HepG2 (cell line): ENCODE measurements around the gene NECTIN3. TPM values are rescaled to one million over a fixed set of nuclear protein-coding genes. Genes with fewer than 3 reads are reported as not detected.

ENCODE experiments used
- ATAC-seq: fragments of 200-7000 bp; cut with Tn5 transposase; 3 replicates; pipeline ENCODE4 v1.9.1; 2020; ENCODE audit warnings: mild to moderate bottlenecking, moderate library complexity
- BruUV-seq: library from RNA; stranded (reverse); fragments of 400-500 nt; replicated peaks from 2 replicates; lab custom pipeline; 2021; lab: Mats Ljungman, UMichigan
- CTCF ChIA-PET: fragments of 300-600 bp; formaldehyde crosslinking; extraction: SDS; loops from one replicate; lab custom pipeline; 2021; ENCODE audit warnings: low total read pairs, inconsistent platforms, low intra/inter-chr PET ratio; lab: Yijun Ruan, JAX
- POLR2A ChIA-PET: fragments of 350-600 bp; sonication (Branson Sonifier 250); formaldehyde crosslinking; loops from one replicate; lab custom pipeline; 2020; ENCODE audit warnings: antibody characterized with exemption, inconsistent platforms; lab: Yijun Ruan, JAX
- DNase-seq: peaks from one replicate; pipeline ENCODE4 v3.0.0-alpha.2; 2015; ENCODE audit warnings: low spot score
- FAIRE-seq: peaks from 3 replicates; lab custom pipeline; 2011; peaks lifted over from hg19 to GRCh38; lab: Jason Lieb, UNC
- H2AFZ ChIP-seq: one replicate; pipeline ENCODE4 v1.6.1; 2011; ENCODE audit warnings: low read length, inconsistent platforms
- H3K27ac ChIP-seq: fragments of 300-600 bp; 3 replicates; pipeline ENCODE4 v1.8.0; 2011; ENCODE audit warnings: mixed run types, mild to moderate bottlenecking, mixed read lengths, low read length, inconsistent platforms; ENCODE audit not compliant: insufficient read depth; ENCODE audit errors: extremely low read length
- H3K27me3 ChIP-seq, 2 experiments: fragments of 200-600 bp in 1 of 2; 2 replicates in 1 of 2; 3 replicates in 1 of 2; pipeline versions ENCODE4 v1.6.0 to v1.8.0; 2011; ENCODE audit warnings: low read length in 2 of 2, mild to moderate bottlenecking in 2 of 2, moderate library complexity in 2 of 2, inconsistent platforms in 1 of 2; ENCODE audit not compliant: insufficient read depth in 2 of 2, control insufficient read depth in 1 of 2
- H3K36me3 ChIP-seq, 2 experiments: fragments of 200-600 bp in 1 of 2; replicated peaks in 1 of 2; 2 replicates in 1 of 2; 3 replicates in 1 of 2; pipeline versions ENCODE4 v1.5.1 to v1.8.0; 2011; ENCODE audit warnings: low read length in 2 of 2, inconsistent platforms in 1 of 2; ENCODE audit not compliant: insufficient read depth in 2 of 2, control insufficient read depth in 1 of 2
- H3K4me1 ChIP-seq: 2 replicates; pipeline ENCODE4 v1.5.1; 2012; ENCODE audit warnings: low read length, inconsistent platforms; ENCODE audit not compliant: insufficient read depth
- H3K4me2 ChIP-seq: 2 replicates; pipeline ENCODE4 v1.6.0; 2011; ENCODE audit warnings: low read depth, low read length, inconsistent platforms
- H3K4me3 ChIP-seq, 3 experiments: fragments of 200-600 bp in 1 of 3; sonication (generic), shearing (Covaris generic) in 1 of 3; replicated peaks in 1 of 3; 2 replicates each; pipeline ENCODE4 v1.5.1; 2011 to 2016; ENCODE audit warnings: low read length in 3 of 3, inconsistent platforms in 2 of 3, low read depth in 2 of 3, mild to moderate bottlenecking in 2 of 3, control low read depth in 1 of 3, mixed read lengths in 1 of 3; ENCODE audit not compliant: insufficient read depth in 1 of 3
- H3K79me2 ChIP-seq: one replicate; pipeline ENCODE4 v1.6.1; 2011; ENCODE audit warnings: low read length, inconsistent platforms; ENCODE audit not compliant: insufficient read depth
- H3K9ac ChIP-seq: 2 replicates; pipeline ENCODE4 v1.6.0; 2011; ENCODE audit warnings: mild to moderate bottlenecking, low read depth, low read length, inconsistent platforms; ENCODE audit not compliant: insufficient read depth
- H3K9me3 ChIP-seq: 2 replicates; pipeline ENCODE4 v1.5.1; 2012; ENCODE audit warnings: mild to moderate bottlenecking, low read length
- H4K20me1 ChIP-seq: 2 replicates; pipeline ENCODE4 v1.6.0; 2011; ENCODE audit warnings: inconsistent platforms, mild to moderate bottlenecking, low read length, moderate library complexity; ENCODE audit not compliant: insufficient read depth
- BHLHE40 ChIP-seq: IDR thresholded peaks from 2 replicates; pipeline ENCODE4 v1.6.1; 2011; ENCODE audit warnings: low read length, improper control_type of control experiment
- CBX5 ChIP-seq: sonication (generic); formaldehyde crosslinking; IDR thresholded peaks from 2 replicates; pipeline ENCODE4 v1.4.0; 2020; ENCODE audit warnings: missing genetic modification reagents, borderline replicate concordance
- CCAR2 ChIP-seq: fragments of 200-400 bp; formaldehyde crosslinking; optimal IDR thresholded peaks from 2 replicates; pipeline ENCODE3; 2018; ENCODE audit warnings: low read depth, mild to moderate bottlenecking, low read length, moderate library complexity
- CENPT ChIP-seq: sonication (generic); formaldehyde crosslinking; IDR thresholded peaks from 2 replicates; pipeline ENCODE4 v1.8.0; 2022; ENCODE audit warnings: low read depth, mild to moderate bottlenecking, moderate library complexity, missing genetic modification reagents
- FOXK2 ChIP-seq: fragments of 450-650 bp; IDR thresholded peaks from 2 replicates; pipeline ENCODE4 v1.6.1; 2016
- HNRNPLL ChIP-seq: fragments of 200-400 bp; formaldehyde crosslinking; IDR thresholded peaks from 2 replicates; pipeline ENCODE4 v1.6.1; 2017; ENCODE audit warnings: mild to moderate bottlenecking, low read depth, low read length; ENCODE audit not compliant: poor library complexity, severe bottlenecking
- ISX ChIP-seq: sonication (generic); formaldehyde crosslinking; conservative IDR thresholded peaks from 2 replicates; pipeline ENCODE4 v1.5.0; 2020; ENCODE audit warnings: missing genetic modification reagents
- JUNB ChIP-seq: sonication (generic); formaldehyde crosslinking; IDR thresholded peaks from 2 replicates; pipeline ENCODE4 v1.8.0; 2022; ENCODE audit warnings: missing genetic modification reagents, mild to moderate bottlenecking, borderline replicate concordance
- MIXL1 ChIP-seq: IDR thresholded peaks from 2 replicates; pipeline ENCODE4 v1.6.1; 2016
- NR3C1 ChIP-seq: sonication (generic); formaldehyde crosslinking; IDR thresholded peaks from 2 replicates; pipeline ENCODE4 v1.4.0; 2020; ENCODE audit warnings: missing genetic modification reagents
- POLR2AphosphoS2 ChIP-seq: IDR thresholded peaks from 2 replicates; pipeline ENCODE4 v1.6.1; 2011; ENCODE audit warnings: low read depth, low read length, improper control_type of control experiment
- RBFOX2 ChIP-seq: fragments of 200-400 bp; formaldehyde crosslinking; IDR thresholded peaks from 2 replicates; pipeline ENCODE4 v1.6.1; 2017; ENCODE audit warnings: low read depth, mild to moderate bottlenecking, low read length
- RFX1 ChIP-seq: fragments of 450-650 bp; IDR thresholded peaks from 2 replicates; pipeline ENCODE4 v1.6.1; 2017
- SKI ChIP-seq: fragments of 450-650 bp; IDR thresholded peaks from one replicate; pipeline ENCODE4 v1.6.1; 2018; ENCODE audit warnings: mild to moderate bottlenecking; ENCODE audit not compliant: partially characterized antibody
- TMF1 ChIP-seq: sonication (generic); formaldehyde crosslinking; IDR thresholded peaks from 2 replicates; pipeline ENCODE4 v1.8.1; 2022; ENCODE audit warnings: low read depth, missing genetic modification reagents
- ZBTB1 ChIP-seq: sonication (generic); formaldehyde crosslinking; IDR thresholded peaks from 2 replicates; pipeline ENCODE4 v1.4.0; 2020; ENCODE audit warnings: missing genetic modification reagents, borderline replicate concordance
- ZFP62 ChIP-seq: sonication (generic); formaldehyde crosslinking; IDR thresholded peaks from 2 replicates; pipeline ENCODE4 v1.4.0; 2020; ENCODE audit warnings: missing genetic modification reagents
- ZMYM4 ChIP-seq: sonication (generic); formaldehyde crosslinking; IDR thresholded peaks from 2 replicates; pipeline ENCODE4 v1.8.1; 2023; ENCODE audit warnings: mild to moderate bottlenecking, missing genetic modification reagents
- ZNF101 ChIP-seq: sonication (generic); formaldehyde crosslinking; IDR thresholded peaks from 2 replicates; pipeline ENCODE4 v1.4.0; 2020; ENCODE audit warnings: mild to moderate bottlenecking, low read depth, missing genetic modification reagents, borderline replicate concordance
- ZNF609 ChIP-seq: sonication (generic); formaldehyde crosslinking; IDR thresholded peaks from 2 replicates; pipeline ENCODE4 v1.4.0; 2020; ENCODE audit warnings: mild to moderate bottlenecking, missing genetic modification reagents, borderline replicate concordance
- ZNF616 ChIP-seq: sonication (generic); formaldehyde crosslinking; IDR thresholded peaks from 2 replicates; pipeline ENCODE4 v1.5.0; 2020; ENCODE audit warnings: low read depth, mild to moderate bottlenecking, missing genetic modification reagents
- whole genome bisulfite sequencing: methylation state at CpG from one replicate; pipeline ENCODE4 v1.1.6; 2017; ENCODE audit warnings: low lambda C conversion rate; 5-methylcytosine and 5-hydroxymethylcytosine counted together
- in situ Hi-C: cut with HindIII; loops from 2 replicates; pipeline ENCODE4 v1.10.0; 2017; ENCODE audit warnings: low pct_unique_long_range_greater_than_20kb; ENCODE audit not compliant: extremely low pct_ligation_motif_present
- intact Hi-C: fragments of 100-400 bp; cut with micrococcal nuclease; formaldehyde crosslinking; loops from one replicate; pipeline ENCODE4 v1.10.0; 2022; ENCODE audit not compliant: unreplicated experiment
- polyA plus RNA-seq, 8 experiments: library from polyadenylated mRNA; depleted of rRNA in 3 of 8; stranded (reverse) in 7 of 8; unstranded in 1 of 8; fragments of >200 nt; fragmentation: Illumina TruSeq in 4 of 8; extraction: Trizol in 4 of 8; gene quantifications; 2 replicates each; pipeline versions ENCODE4 v1.2.1 to v1.2.3, GENCODE V29; 2011 to 2016; ENCODE audit warnings: low read depth in 4 of 8, missing spikeins in 1 of 8, mixed read lengths in 1 of 8; ENCODE audit not compliant: insufficient read depth in 1 of 8
- total RNA-seq, 5 experiments: library from RNA; depleted of rRNA; stranded (reverse); fragments of >200 nt; fragmentation: Illumina TruSeq; extraction: Trizol; gene quantifications; 2 replicates each; pipeline ENCODE4 v1.2.3, GENCODE V29; 2016; ENCODE audit warnings: low read depth in 1 of 5

Gene NECTIN3
- total and polyA plus RNA-seq, 2 of the 13 experiments (the other 11 are each of a cell fraction or from before 2014, with no cell fraction given) = 10.4 to 45.1 TPM

GRCh38 chr3:111035316-111035715 is 36.3 kb upstream of the NECTIN3 start (continued):
- no peak for TF ChIP-seq TMF1 (CRISPR knock-in tag)
- no peak for TF ChIP-seq CBX5 (CRISPR knock-in tag)
- no peak for TF ChIP-seq ZNF616
- TF ChIP-seq ZBTB1 (CRISPR knock-in tag) = no peak
- no peak for TF ChIP-seq RFX1
- TF ChIP-seq HNRNPLL = no peak
- no peak for TF ChIP-seq SKI

GRCh38 chr3:111035902-111036301 is 35.7 kb upstream of the NECTIN3 start:
- no peak overlapping the region for H2AFZ ChIP-seq
- BruUV-seq = no TSS peak
- no peak for FAIRE-seq
- H3K4me3 ChIP-seq = no peak overlapping the region
- ATAC-seq = no peak; the same call in 2 of the 3 replicates
- in situ Hi-C loops (loop anchor here (25.0 kb wide), 1 partner anchor 501 kb away; the partner anchor contains the start of gene CD96), intact Hi-C loops (no loop called here)
- DNase-seq = no peak
- H3K36me3 ChIP-seq = no peaks in the 10 kb centered on the region
- H3K27me3 ChIP-seq = no peaks in the 10 kb centered on the region
- no peaks in the 10 kb centered on the region for H4K20me1 ChIP-seq
- ChIA-PET POLR2A (no interaction called here), CTCF (no interaction called here)
- H3K27ac ChIP-seq = no peak overlapping the region
- no peak overlapping the region for H3K9ac ChIP-seq
- H3K79me2 ChIP-seq = no peaks in the 10 kb centered on the region
- H3K9me3 ChIP-seq = no peaks in the 10 kb centered on the region
- no peak overlapping the region for H3K4me2 ChIP-seq
- WGBS = no CpG with 5 or more reads among the region's 2 CpGs
- H3K4me1 ChIP-seq = peaks cover 4% of the 10 kb centered on the region
- no peak for TF ChIP-seq MIXL1 (CRISPR knock-in tag)
- no peak for TF ChIP-seq CCAR2
- TF ChIP-seq RBFOX2 = no peak
- TF ChIP-seq JUNB = no peak
- no peak for TF ChIP-seq BHLHE40
- TF ChIP-seq NR3C1 (CRISPR knock-in tag) = no peak
- no peak for TF ChIP-seq POLR2AphosphoS2
- no peak for TF ChIP-seq ZNF101 (CRISPR knock-in tag)
- TF ChIP-seq CENPT (CRISPR knock-in tag) = no peak
- TF ChIP-seq ZNF609 = no peak
- no peak for TF ChIP-seq ZMYM4
- TF ChIP-seq ISX (CRISPR knock-in tag) = no peak
- TF ChIP-seq ZFP62 (CRISPR knock-in tag) = no peak
- no peak for TF ChIP-seq FOXK2
- TF ChIP-seq, all 625 proteins: peak for 0
